KMS-11 (cell line): Measurements from ENCODE around the gene PCDHGC3.

Source experiments
- H2AFZ ChIP-seq: fragments of 200-600 bp; sonication (generic); 2 replicates; pipeline ENCODE4 v1.6.1; 2016; ENCODE audit warnings: antibody characterized with exemption, mixed run types, low read depth
- H3K27ac ChIP-seq: fragments of 200-600 bp; sonication (generic); 2 replicates; pipeline ENCODE4 v1.6.1; 2016; ENCODE audit warnings: mild to moderate bottlenecking, mixed run types
- H3K27me3 ChIP-seq: fragments of 200-600 bp; sonication (generic); 2 replicates; pipeline ENCODE4 v1.6.1; 2017; ENCODE audit warnings: mild to moderate bottlenecking, low read depth, mixed run types, moderate library complexity; ENCODE audit not compliant: insufficient read depth
- H3K36me3 ChIP-seq: fragments of 200-600 bp; sonication (generic); 2 replicates; pipeline ENCODE4 v1.6.1; 2017; ENCODE audit warnings: mild to moderate bottlenecking, mixed run types; ENCODE audit not compliant: insufficient read depth
- H3K4me1 ChIP-seq: fragments of 200-600 bp; sonication (generic); 2 replicates; pipeline ENCODE4 v1.6.1; 2016; ENCODE audit warnings: mild to moderate bottlenecking, low read depth, mixed run types; ENCODE audit not compliant: poor library complexity, severe bottlenecking
- H3K4me2 ChIP-seq: fragments of 200-600 bp; sonication (generic); 2 replicates; pipeline ENCODE4 v1.7.0; 2016; ENCODE audit warnings: mild to moderate bottlenecking, mixed run types
- H3K4me3 ChIP-seq: fragments of 200-600 bp; sonication (generic); IDR thresholded peaks from 2 replicates; pipeline ENCODE4 v1.6.1; 2017; ENCODE audit warnings: low read depth, low read length, mixed read lengths; ENCODE audit not compliant: insufficient read depth
- H3K79me2 ChIP-seq: fragments of 200-600 bp; sonication (generic); 2 replicates; pipeline ENCODE4 v1.6.1; 2016; ENCODE audit warnings: low read depth, mixed run types; ENCODE audit not compliant: insufficient read depth
- H3K9ac ChIP-seq: fragments of 200-600 bp; sonication (generic); 2 replicates; pipeline ENCODE4 v1.6.1; 2016; ENCODE audit warnings: mild to moderate bottlenecking, mixed run types
- H4K20me1 ChIP-seq: fragments of 200-600 bp; sonication (generic); 2 replicates; pipeline ENCODE4 v1.6.1; 2016; ENCODE audit warnings: mild to moderate bottlenecking, mixed run types; ENCODE audit not compliant: insufficient read depth
- TF ChIP-seq, protein P1 (sequence below): fragments of 200-600 bp; sonication (generic); conservative IDR thresholded peaks from 2 replicates; pipeline ENCODE4 v1.6.1; 2017; ENCODE audit warnings: low read depth, mild to moderate bottlenecking, antibody characterized with exemption, low read length, moderate library complexity, mixed read lengths

Gene PCDHGC3

DNA sequence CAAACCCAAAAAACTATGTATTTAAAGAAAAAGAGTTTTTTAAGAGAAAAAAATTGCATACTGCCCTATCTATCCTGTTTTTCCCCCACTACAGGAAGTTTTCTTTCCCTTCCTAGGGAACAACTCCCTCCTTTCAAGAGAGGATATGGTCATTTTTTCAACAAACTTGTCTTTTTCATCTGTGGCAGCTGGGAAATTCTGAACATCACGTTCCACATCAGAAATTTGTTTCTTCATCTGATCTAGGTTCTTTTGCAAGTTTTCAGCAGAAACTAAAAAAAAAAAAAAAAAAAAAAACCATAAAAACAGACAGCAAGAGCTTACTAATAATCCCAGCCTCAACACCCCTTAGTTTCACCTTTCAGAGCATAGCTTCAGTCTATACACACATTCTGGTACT lies 51.7 kb downstream of the PCDHGC3 start:
- Histone ChIP-seq H3K79me2 (no peaks in the 10 kb centered on the region), H3K4me1 (peaks cover 6% of the 10 kb centered on the region), H4K20me1 (no peaks in the 10 kb centered on the region), H2AFZ (no peak overlapping the region), H3K4me2 (no peak overlapping the region), H3K4me3 (no peak overlapping the region), H3K27me3 (no peaks in the 10 kb centered on the region), H3K36me3 (no peaks in the 10 kb centered on the region), H3K9ac (no peak overlapping the region), H3K27ac (no peak overlapping the region)
- TF ChIP-seq, protein P1, sequence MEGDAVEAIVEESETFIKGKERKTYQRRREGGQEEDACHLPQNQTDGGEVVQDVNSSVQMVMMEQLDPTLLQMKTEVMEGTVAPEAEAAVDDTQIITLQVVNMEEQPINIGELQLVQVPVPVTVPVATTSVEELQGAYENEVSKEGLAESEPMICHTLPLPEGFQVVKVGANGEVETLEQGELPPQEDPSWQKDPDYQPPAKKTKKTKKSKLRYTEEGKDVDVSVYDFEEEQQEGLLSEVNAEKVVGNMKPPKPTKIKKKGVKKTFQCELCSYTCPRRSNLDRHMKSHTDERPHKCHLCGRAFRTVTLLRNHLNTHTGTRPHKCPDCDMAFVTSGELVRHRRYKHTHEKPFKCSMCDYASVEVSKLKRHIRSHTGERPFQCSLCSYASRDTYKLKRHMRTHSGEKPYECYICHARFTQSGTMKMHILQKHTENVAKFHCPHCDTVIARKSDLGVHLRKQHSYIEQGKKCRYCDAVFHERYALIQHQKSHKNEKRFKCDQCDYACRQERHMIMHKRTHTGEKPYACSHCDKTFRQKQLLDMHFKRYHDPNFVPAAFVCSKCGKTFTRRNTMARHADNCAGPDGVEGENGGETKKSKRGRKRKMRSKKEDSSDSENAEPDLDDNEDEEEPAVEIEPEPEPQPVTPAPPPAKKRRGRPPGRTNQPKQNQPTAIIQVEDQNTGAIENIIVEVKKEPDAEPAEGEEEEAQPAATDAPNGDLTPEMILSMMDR: no peak
